Mesenchymal stem cell (in vitro differentiated cells and primary cell): ENCODE measurements around the gene DIP2C.

Experiments
- DNase-seq: peaks from one replicate; pipeline ENCODE4 v3.0.0-alpha.2; 2013
- H2AFZ ChIP-seq: one replicate; pipeline ENCODE4 v1.6.1; 2013; ENCODE audit warnings: low read depth, mild to moderate bottlenecking, control low read depth, inconsistent platforms, low read length, moderate library complexity
- H2AK5ac ChIP-seq: 2 replicates; pipeline ENCODE4 v1.6.1; 2013; ENCODE audit warnings: low read length, moderate library complexity, mild to moderate bottlenecking, inconsistent platforms; ENCODE audit not compliant: severe bottlenecking
- H2BK120ac ChIP-seq: one replicate; pipeline ENCODE4 v1.6.1; 2013; ENCODE audit warnings: low read depth, mild to moderate bottlenecking, inconsistent platforms, low read length, moderate library complexity
- H2BK12ac ChIP-seq, 2 experiments: one replicate each; pipeline ENCODE4 v1.6.1; 2013; ENCODE audit warnings: inconsistent platforms in 2 of 2, low read length in 2 of 2, mild to moderate bottlenecking in 2 of 2, moderate library complexity in 2 of 2, control low read depth in 1 of 2
- H2BK15ac ChIP-seq: one replicate; pipeline ENCODE4 v1.6.1; 2013; ENCODE audit warnings: mild to moderate bottlenecking, low read depth, inconsistent platforms; ENCODE audit not compliant: poor library complexity, severe bottlenecking
- H2BK5ac ChIP-seq: 2 replicates; pipeline ENCODE4 v1.6.1; 2013; ENCODE audit warnings: low read depth, mild to moderate bottlenecking, low read length, control low read depth, inconsistent platforms; ENCODE audit not compliant: poor library complexity, severe bottlenecking
- H3K14ac ChIP-seq, 2 experiments: one replicate each; pipeline ENCODE4 v1.6.1; 2013; ENCODE audit warnings: inconsistent platforms in 2 of 2, low read length in 2 of 2, control low read depth in 1 of 2, mild to moderate bottlenecking in 1 of 2, moderate library complexity in 1 of 2
- H3K18ac ChIP-seq, 2 experiments: one replicate each; pipeline ENCODE4 v1.6.1; 2013; ENCODE audit warnings: inconsistent platforms in 2 of 2, low read length in 2 of 2, control low read depth in 1 of 2, low read depth in 1 of 2, mild to moderate bottlenecking in 1 of 2
- H3K23ac ChIP-seq, 2 experiments: one replicate each; pipeline ENCODE4 v1.6.1; 2013; ENCODE audit warnings: inconsistent platforms in 2 of 2, low read length in 2 of 2, mild to moderate bottlenecking in 2 of 2, moderate library complexity in 2 of 2, control low read depth in 1 of 2
- H3K27ac ChIP-seq: 2 replicates; pipeline ENCODE4 v1.5.1; 2013; ENCODE audit warnings: mild to moderate bottlenecking, moderate library complexity, low read length, control low read depth, inconsistent platforms; ENCODE audit not compliant: poor library complexity, severe bottlenecking
- H3K27me3 ChIP-seq, 2 experiments: 2 replicates each; pipeline versions ENCODE4 v1.6.1 to v1.7.0; 2013; ENCODE audit warnings: low read length in 2 of 2, mild to moderate bottlenecking in 2 of 2, moderate library complexity in 2 of 2, control low read depth in 1 of 2, inconsistent platforms in 1 of 2; ENCODE audit not compliant: control insufficient read depth in 1 of 2, insufficient read depth in 1 of 2
- H3K36me3 ChIP-seq, 2 experiments: 2 replicates each; pipeline versions ENCODE4 v1.6.1 to v1.7.0; 2013; ENCODE audit warnings: low read length in 2 of 2, control low read depth in 1 of 2, inconsistent platforms in 1 of 2, low read depth in 1 of 2, mild to moderate bottlenecking in 1 of 2; ENCODE audit not compliant: insufficient read depth in 2 of 2, control insufficient read depth in 1 of 2
- H3K4ac ChIP-seq, 2 experiments: one replicate each; pipeline ENCODE4 v1.6.1; 2013; ENCODE audit warnings: inconsistent platforms in 2 of 2, low read length in 2 of 2, mild to moderate bottlenecking in 2 of 2, moderate library complexity in 2 of 2, control low read depth in 1 of 2, low read depth in 1 of 2
- H3K4me1 ChIP-seq: 2 replicates; pipeline ENCODE4 v1.6.1; 2013; ENCODE audit warnings: low read depth, low read length, control low read depth; ENCODE audit not compliant: control insufficient read depth, insufficient read depth
- H3K4me2 ChIP-seq: 2 replicates; pipeline ENCODE4 v1.6.1; 2013; ENCODE audit warnings: low read length, mild to moderate bottlenecking, inconsistent platforms; ENCODE audit not compliant: poor library complexity, severe bottlenecking
- H3K4me3 ChIP-seq, 2 experiments: 2 replicates each; pipeline versions ENCODE4 v1.5.1 to v1.7.0; 2013; ENCODE audit warnings: low read length in 2 of 2, mild to moderate bottlenecking in 2 of 2, control low read depth in 1 of 2, low read depth in 1 of 2; ENCODE audit not compliant: insufficient read depth in 1 of 2
- H3K79me1 ChIP-seq: replicated peaks from 2 replicates; pipeline ENCODE4 v1.6.1; 2013; ENCODE audit warnings: mild to moderate bottlenecking, control low read depth, low read length, inconsistent platforms; ENCODE audit not compliant: poor library complexity, severe bottlenecking
- H3K9ac ChIP-seq: 2 replicates; pipeline ENCODE4 v1.7.0; 2013; ENCODE audit warnings: mild to moderate bottlenecking, low read length, moderate library complexity
- H3K9me3 ChIP-seq: 2 replicates; pipeline ENCODE4 v1.7.0; 2013; ENCODE audit warnings: mild to moderate bottlenecking, low read length; ENCODE audit not compliant: control insufficient read depth
- H4K8ac ChIP-seq: one replicate; pipeline ENCODE4 v1.6.1; 2013; ENCODE audit warnings: inconsistent platforms, mild to moderate bottlenecking, low read length, moderate library complexity
- H4K91ac ChIP-seq: one replicate; pipeline ENCODE4 v1.6.1; 2013; ENCODE audit warnings: mild to moderate bottlenecking, low read length, inconsistent platforms
- WGBS: methylation state at CpG from one replicate; pipeline ENCODE4 v1.1.7; 2013; ENCODE audit warnings: mixed read lengths; 5-methylcytosine and 5-hydroxymethylcytosine counted together

The DIP2C gene

DNA sequence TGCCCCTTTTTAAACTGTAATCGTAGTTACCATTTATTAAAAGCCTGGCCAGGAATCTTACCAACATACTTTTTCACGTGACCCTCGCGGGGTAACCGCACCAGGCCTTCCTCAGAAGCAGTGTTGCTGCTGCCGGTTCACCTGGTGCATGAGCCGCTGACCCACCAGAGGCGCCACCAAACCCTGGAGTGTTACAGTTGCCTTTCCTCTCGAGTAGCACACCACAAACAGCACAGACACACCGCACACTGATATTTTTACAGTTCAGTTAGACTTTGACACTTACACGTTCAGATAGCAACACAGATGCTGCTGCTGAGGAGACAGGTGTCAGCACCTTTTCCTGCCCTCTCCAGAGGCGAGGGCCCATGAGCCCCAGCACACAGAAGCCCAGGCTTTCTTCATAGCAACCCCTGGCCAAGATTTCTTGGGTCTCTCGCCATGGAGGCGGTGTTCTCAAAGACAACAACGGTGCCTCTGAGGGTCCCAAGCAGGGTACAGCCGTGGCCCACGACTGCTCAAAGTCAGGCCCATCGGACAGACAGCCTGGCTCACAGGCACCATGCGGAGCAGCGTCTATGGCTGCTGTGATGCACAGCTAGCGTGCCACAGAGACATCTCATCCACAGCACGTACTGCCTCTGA, 123.1 kb downstream of the DIP2C start:
- peak overlapping the region; percentile 9 for H2BK15ac ChIP-seq
- no peak overlapping the region for H2BK12ac ChIP-seq
- H2AK5ac ChIP-seq: no peak overlapping the region
- H3K4ac ChIP-seq: no peak overlapping the region
- H4K91ac ChIP-seq: no peak overlapping the region
- no peak overlapping the region for H3K9ac ChIP-seq
- 97% methylated on average over 20 of the region's 22 CpGs for WGBS
- DNase-seq: no peak
- no peak overlapping the region for H2AFZ ChIP-seq
- H3K27ac ChIP-seq: no peak overlapping the region
- H3K4me1 ChIP-seq: peaks cover 18% of the 10 kb centered on the region
- no peak overlapping the region for H2BK5ac ChIP-seq
- no peak overlapping the region for H3K23ac ChIP-seq
- peaks cover 0 to 10% of the 10 kb centered on the region in 2 experiments for H3K36me3 ChIP-seq
- no peak overlapping the region for H3K4me2 ChIP-seq
- H3K9me3 ChIP-seq: peaks cover 21% of the 10 kb centered on the region
- no peak overlapping the region for H4K8ac ChIP-seq
- H3K27me3 ChIP-seq: no peaks in the 10 kb centered on the region
- H3K14ac ChIP-seq: peak overlapping the region in 1 of 2 experiments; percentile 75
- H3K4me3 ChIP-seq: no peak overlapping the region
- no peak overlapping the region for H2BK120ac ChIP-seq
- peaks cover 47% of the 10 kb centered on the region for H3K79me1 ChIP-seq
- H3K18ac ChIP-seq: no peak overlapping the region

DNA sequence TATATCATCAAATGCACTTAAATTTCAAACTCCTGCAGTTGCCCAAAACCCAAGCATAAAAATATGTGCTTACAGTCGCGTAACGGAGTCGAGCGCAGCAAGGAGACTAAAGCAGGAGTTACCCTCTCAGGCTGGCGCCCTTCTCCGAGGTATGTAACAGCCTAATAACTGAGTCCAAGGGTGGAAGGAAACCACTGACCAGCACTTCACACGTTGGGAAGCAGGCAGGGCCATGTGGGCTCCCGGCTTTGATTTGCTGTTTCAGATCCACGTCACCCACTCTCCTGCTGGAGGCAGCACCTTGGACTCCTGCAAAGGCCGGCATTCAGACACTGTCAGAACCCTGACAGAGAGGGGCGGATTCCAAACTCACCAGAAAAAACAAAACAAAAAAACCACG, 123.8 kb downstream of the DIP2C start:
- Histone ChIP-seq H3K14ac (no peak overlapping the region), H3K27ac (no peak overlapping the region), H3K4me1 (peaks cover 18% of the 10 kb centered on the region), H2BK120ac (no peak overlapping the region), H3K4ac (no peak overlapping the region), H4K8ac (no peak overlapping the region), H2BK5ac (no peak overlapping the region), H3K9me3 (peaks cover 21% of the 10 kb centered on the region), H2AK5ac (no peak overlapping the region), H2BK12ac (no peak overlapping the region), H3K4me2 (no peak overlapping the region), H3K4me3 (no peak overlapping the region), H3K79me1 (peaks cover 46% of the 10 kb centered on the region), H2BK15ac (no peak overlapping the region), H3K23ac (no peak overlapping the region), H2AFZ (no peak overlapping the region), H3K27me3 (no peaks in the 10 kb centered on the region), H4K91ac (no peak overlapping the region), H3K9ac (no peak overlapping the region), H3K36me3 (peaks cover 0 to 10% of the 10 kb centered on the region in 2 experiments), H3K18ac (no peak overlapping the region)
- no peak for DNase-seq
- 93% methylated on average over 12 of the region's 13 CpGs for WGBS

DNA sequence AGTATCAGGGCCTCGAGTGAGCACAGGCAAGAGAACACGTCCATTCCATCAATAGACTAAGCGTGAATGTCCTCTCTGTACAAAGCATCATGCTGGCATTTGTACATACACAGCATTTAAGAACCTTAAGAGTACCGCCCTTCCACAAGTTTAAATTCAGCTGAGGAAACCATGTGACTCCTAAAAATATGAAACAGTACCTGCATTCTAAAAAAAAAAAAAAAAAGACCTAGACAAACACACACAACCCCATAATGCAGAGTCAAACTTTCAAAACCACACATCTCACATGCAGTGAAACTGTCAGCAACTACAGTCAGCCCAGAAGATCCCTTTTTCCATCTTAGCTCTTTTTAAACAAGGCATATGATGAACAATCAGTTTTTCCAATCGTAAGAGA, 124.3 kb downstream of the DIP2C start:
- H2BK15ac ChIP-seq: no peak overlapping the region
- no peak overlapping the region for H3K27ac ChIP-seq
- H2AK5ac ChIP-seq: no peak overlapping the region
- H3K4me1 ChIP-seq: peaks cover 20% of the 10 kb centered on the region
- no peak overlapping the region for H2BK120ac ChIP-seq
- H3K4me2 ChIP-seq: no peak overlapping the region
- no peak overlapping the region for H3K18ac ChIP-seq
- H2BK12ac ChIP-seq: no peak overlapping the region
- peaks cover 0 to 10% of the 10 kb centered on the region in 2 experiments for H3K36me3 ChIP-seq
- H2AFZ ChIP-seq: no peak overlapping the region
- H3K4me3 ChIP-seq: no peak overlapping the region
- no peak overlapping the region for H4K91ac ChIP-seq
- H4K8ac ChIP-seq: no peak overlapping the region
- H3K9me3 ChIP-seq: peaks cover 21% of the 10 kb centered on the region
- no peak overlapping the region for H3K4ac ChIP-seq
- no peak for DNase-seq
- no peak overlapping the region for H3K9ac ChIP-seq
- H3K27me3 ChIP-seq: no peaks in the 10 kb centered on the region
- no peak overlapping the region for H3K23ac ChIP-seq
- peaks cover 45% of the 10 kb centered on the region for H3K79me1 ChIP-seq
- over 99% methylated on average over 4 of the region's 5 CpGs for WGBS
- H3K14ac ChIP-seq: no peak overlapping the region
- H2BK5ac ChIP-seq: no peak overlapping the region

DNA sequence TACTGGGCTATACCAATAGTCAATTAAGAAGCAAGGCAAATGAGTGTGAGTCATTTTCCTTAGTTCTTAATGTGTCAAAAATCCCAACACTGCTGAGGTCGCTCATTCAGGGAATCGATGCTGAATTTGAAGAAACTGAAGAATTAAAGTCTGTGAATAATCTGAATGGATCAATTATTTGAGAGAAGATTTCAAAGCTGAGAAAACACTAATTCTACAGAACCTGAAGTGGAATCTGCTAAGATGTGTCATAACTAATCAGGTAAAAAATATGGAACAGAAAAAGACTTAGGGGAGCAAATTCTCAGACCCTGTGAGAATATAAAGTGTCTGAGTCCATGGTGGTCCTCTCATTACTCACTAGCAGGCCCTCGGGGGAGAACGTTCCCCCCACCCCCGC, 125.6 kb downstream of the DIP2C start:
- H2AK5ac ChIP-seq: no peak overlapping the region
- H3K27me3 ChIP-seq: no peaks in the 10 kb centered on the region
- no peak overlapping the region for H4K91ac ChIP-seq
- peaks cover 13% of the 10 kb centered on the region for H3K9me3 ChIP-seq
- no peak overlapping the region for H2BK5ac ChIP-seq
- no peak for DNase-seq
- no peak overlapping the region for H3K9ac ChIP-seq
- no peak overlapping the region for H3K18ac ChIP-seq
- 99% methylated on average over 5 of the region's 5 CpGs for WGBS
- H2BK12ac ChIP-seq: no peak overlapping the region
- H3K79me1 ChIP-seq: peaks cover 45% of the 10 kb centered on the region
- peaks cover 0 to 10% of the 10 kb centered on the region in 2 experiments for H3K36me3 ChIP-seq
- H3K4me3 ChIP-seq: no peak overlapping the region
- H3K27ac ChIP-seq: no peak overlapping the region
- H4K8ac ChIP-seq: no peak overlapping the region
- no peak overlapping the region for H3K4me2 ChIP-seq
- peaks cover 33% of the 10 kb centered on the region for H3K4me1 ChIP-seq
- no peak overlapping the region for H3K14ac ChIP-seq
- no peak overlapping the region for H2BK120ac ChIP-seq
- H3K4ac ChIP-seq: no peak overlapping the region
- H2AFZ ChIP-seq: no peak overlapping the region
- H2BK15ac ChIP-seq: no peak overlapping the region
- H3K23ac ChIP-seq: no peak overlapping the region
